Measurements from ENCODE around the gene GTF3C4.

Gene GTF3C4

DNA sequence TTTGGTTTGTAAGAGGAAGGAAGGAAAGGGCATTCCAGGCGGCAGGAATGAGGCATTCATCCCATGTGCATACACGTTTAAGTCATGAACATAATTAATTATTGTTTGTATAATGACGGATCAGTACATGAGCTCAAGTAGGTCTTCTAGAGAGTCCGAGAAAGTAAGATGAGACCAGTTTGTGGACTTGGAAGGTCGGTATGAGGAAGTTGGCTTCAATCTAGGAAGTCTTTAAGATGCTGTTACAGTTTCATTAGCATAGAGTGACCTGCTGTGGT is 2.1 kb downstream of the GTF3C4 start:
- peaks cover 18% of the 10 kb centered on the region for H3K4me1 ChIP-seq (ENCODE audit: insufficient read depth, low read length)
- no peak overlapping the region for H3K27ac ChIP-seq (ENCODE audit: low read depth, low read length)
- H3K4me3 ChIP-seq (ENCODE audit: low read length): peak overlapping the region; percentile 99
- H3K9ac ChIP-seq (ENCODE audit: low read depth, low read length): no peak overlapping the region
- H3K36me3 ChIP-seq (ENCODE audit: insufficient read depth, low read length): peaks cover 16% of the 10 kb centered on the region
- 80% methylated on average over 5 of the region's 5 CpGs for WGBS
- H3K27me3 ChIP-seq (ENCODE audit: insufficient read depth, low read length): no peaks in the 10 kb centered on the region
- no peaks in the 10 kb centered on the region for H3K9me3 ChIP-seq (ENCODE audit: insufficient read depth, low read depth, low read length)

DNA sequence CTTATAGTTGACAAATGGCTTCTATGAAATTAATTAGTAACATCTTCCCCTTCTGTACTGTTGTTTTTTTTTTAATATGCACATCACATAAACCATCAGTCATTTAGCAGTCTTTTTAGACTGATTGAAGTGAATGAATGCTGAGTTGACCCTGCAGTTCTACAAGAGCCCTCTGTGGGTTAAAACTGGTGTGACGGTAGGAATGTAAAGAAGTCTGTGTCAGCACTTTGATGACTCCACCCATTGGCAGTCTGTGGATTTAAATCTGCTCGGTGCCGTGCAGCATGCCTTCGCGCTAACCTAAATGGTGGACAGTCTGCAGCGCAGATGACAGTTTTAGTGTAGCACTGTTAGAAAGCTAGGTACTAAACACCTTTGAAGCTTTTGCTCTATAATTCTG is 3.1 kb downstream of the GTF3C4 start:
- H3K36me3 ChIP-seq (ENCODE audit: insufficient read depth, low read length): peaks cover 22% of the 10 kb centered on the region
- H3K27me3 ChIP-seq (ENCODE audit: insufficient read depth, low read length): no peaks in the 10 kb centered on the region
- H3K27ac ChIP-seq (ENCODE audit: low read depth, low read length): no peak overlapping the region
- peaks cover 8% of the 10 kb centered on the region for H3K4me1 ChIP-seq (ENCODE audit: insufficient read depth, low read length)
- 82% methylated on average over 6 of the region's 6 CpGs for WGBS
- no peak overlapping the region for H3K9ac ChIP-seq (ENCODE audit: low read depth, low read length)
- no peaks in the 10 kb centered on the region for H3K9me3 ChIP-seq (ENCODE audit: insufficient read depth, low read depth, low read length)
- H3K4me3 ChIP-seq (ENCODE audit: low read length): no peak overlapping the region

DNA sequence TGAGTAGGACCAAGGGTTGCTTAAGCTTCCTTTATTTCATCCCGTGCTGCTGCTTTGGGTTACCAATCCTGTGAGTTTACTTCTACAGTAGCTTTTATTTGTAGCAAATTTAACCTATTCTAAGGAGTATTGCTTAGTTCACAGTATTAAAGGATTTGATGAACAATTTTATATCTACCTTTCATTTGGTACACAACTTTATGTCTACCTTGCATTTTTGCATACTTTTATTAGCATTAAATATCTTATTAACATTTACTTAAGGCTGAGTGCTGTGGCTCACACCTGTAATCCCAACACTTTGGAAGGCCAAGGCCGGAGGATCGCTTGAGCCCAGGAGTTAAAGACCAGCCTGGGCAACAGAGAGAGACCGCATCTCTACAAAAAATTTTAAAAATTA is 4.2 kb downstream of the GTF3C4 start:
- Histone ChIP-seq H3K4me1 (ENCODE audit: insufficient read depth, low read length) (peaks cover 8% of the 10 kb centered on the region), H3K27me3 (ENCODE audit: insufficient read depth, low read length) (no peaks in the 10 kb centered on the region), H3K4me3 (ENCODE audit: low read length) (no peak overlapping the region), H3K27ac (ENCODE audit: low read depth, low read length) (no peak overlapping the region), H3K9ac (ENCODE audit: low read depth, low read length) (no peak overlapping the region), H3K9me3 (ENCODE audit: insufficient read depth, low read depth, low read length) (no peaks in the 10 kb centered on the region), H3K36me3 (ENCODE audit: insufficient read depth, low read length) (peaks cover 34% of the 10 kb centered on the region)
- WGBS: 87% methylated on average over 4 of the region's 4 CpGs

DNA sequence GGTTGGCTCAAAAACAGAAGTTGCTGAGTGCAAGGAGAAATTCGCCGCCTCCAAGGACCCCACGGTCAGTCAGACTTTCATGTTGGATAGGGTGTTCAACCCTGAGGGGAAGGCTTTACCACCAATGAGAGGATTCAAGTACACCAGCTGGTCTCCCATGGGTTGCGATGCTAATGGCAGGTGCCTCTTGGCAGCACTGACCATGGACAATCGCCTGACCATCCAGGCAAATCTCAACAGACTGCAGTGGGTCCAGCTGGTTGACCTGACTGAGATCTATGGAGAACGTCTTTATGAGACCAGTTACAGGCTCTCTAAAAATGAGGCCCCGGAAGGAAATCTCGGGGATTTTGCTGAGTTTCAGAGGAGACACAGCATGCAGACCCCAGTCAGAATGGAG is 7.7 kb downstream of the GTF3C4 start:
- Histone ChIP-seq H3K9me3 (ENCODE audit: insufficient read depth, low read depth, low read length) (no peaks in the 10 kb centered on the region), H3K36me3 (ENCODE audit: insufficient read depth, low read length) (peaks cover 58% of the 10 kb centered on the region), H3K4me3 (ENCODE audit: low read length) (no peak overlapping the region), H3K27ac (ENCODE audit: low read depth, low read length) (no peak overlapping the region), H3K9ac (ENCODE audit: low read depth, low read length) (no peak overlapping the region), H3K27me3 (ENCODE audit: insufficient read depth, low read length) (no peaks in the 10 kb centered on the region), H3K4me1 (ENCODE audit: insufficient read depth, low read length) (no peaks in the 10 kb centered on the region)
- 95% methylated on average over 8 of the region's 8 CpGs for WGBS

DNA sequence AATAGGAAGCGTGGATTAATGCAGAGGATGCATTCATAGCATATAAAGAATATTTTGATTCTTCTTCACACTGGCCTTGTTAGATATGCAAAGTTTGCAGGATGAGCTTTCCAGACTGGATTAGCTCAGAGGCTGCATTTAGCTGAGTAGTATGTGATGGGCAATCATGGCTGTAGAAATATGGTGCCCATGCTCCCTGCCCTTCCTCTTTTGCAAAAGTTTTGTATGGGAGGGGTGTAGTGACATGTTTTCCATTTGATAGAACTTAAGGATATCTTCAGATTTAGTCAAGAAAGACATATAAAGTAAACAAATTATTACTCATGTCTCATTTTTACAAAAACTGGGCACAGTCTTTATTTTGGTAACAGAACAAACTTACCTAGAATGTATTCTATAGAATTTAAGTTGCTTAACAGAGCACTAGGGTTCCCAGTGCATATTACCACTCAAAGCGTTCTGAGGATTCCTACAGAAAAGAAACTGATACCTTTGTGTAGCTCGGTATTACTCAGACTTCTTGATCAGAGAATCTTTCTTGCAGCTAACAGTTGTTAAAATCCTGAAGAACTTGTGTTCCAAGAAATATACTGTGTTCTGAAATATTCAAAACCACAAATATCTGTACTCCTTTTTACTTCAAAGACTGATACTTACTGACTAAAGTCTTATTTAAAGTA is 9.8 kb downstream of the GTF3C4 start:
- Histone ChIP-seq H3K4me1 (ENCODE audit: insufficient read depth, low read length) (no peaks in the 10 kb centered on the region), H3K4me3 (ENCODE audit: low read length) (no peak overlapping the region), H3K9me3 (ENCODE audit: insufficient read depth, low read depth, low read length) (no peaks in the 10 kb centered on the region), H3K27ac (ENCODE audit: low read depth, low read length) (no peak overlapping the region), H3K27me3 (ENCODE audit: insufficient read depth, low read length) (no peaks in the 10 kb centered on the region), H3K9ac (ENCODE audit: low read depth, low read length) (no peak overlapping the region), H3K36me3 (ENCODE audit: insufficient read depth, low read length) (peaks cover 77% of the 10 kb centered on the region)
- 96% methylated on average over 3 of the region's 3 CpGs for WGBS

DNA sequence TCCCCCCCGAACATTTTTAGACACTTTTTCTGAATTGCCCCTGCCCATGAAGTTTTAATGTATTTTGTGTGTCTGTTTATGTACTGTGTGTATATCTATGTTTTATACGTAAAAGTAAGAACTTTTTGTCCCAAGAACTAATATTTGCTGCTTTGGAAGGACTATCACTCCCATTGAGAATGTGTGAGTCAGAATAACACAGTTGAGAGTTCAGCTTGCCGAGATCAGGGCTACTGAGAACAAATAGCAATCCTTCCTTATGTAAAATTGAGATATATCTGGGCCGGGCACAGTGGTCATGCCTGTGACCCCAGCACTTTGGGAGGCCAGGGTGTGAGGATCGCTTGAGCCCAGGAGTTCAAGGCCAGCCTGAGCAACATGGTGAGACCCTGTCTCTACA is 11.3 kb downstream of the GTF3C4 start:
- Histone ChIP-seq H3K9ac (ENCODE audit: low read depth, low read length) (no peak overlapping the region), H3K4me3 (ENCODE audit: low read length) (no peak overlapping the region), H3K9me3 (ENCODE audit: insufficient read depth, low read depth, low read length) (no peaks in the 10 kb centered on the region), H3K36me3 (ENCODE audit: insufficient read depth, low read length) (peaks cover 91% of the 10 kb centered on the region), H3K27me3 (ENCODE audit: insufficient read depth, low read length) (no peaks in the 10 kb centered on the region), H3K4me1 (ENCODE audit: insufficient read depth, low read length) (no peaks in the 10 kb centered on the region), H3K27ac (ENCODE audit: low read depth, low read length) (no peak overlapping the region)
- 97% methylated on average over 4 of the region's 5 CpGs for WGBS

DNA sequence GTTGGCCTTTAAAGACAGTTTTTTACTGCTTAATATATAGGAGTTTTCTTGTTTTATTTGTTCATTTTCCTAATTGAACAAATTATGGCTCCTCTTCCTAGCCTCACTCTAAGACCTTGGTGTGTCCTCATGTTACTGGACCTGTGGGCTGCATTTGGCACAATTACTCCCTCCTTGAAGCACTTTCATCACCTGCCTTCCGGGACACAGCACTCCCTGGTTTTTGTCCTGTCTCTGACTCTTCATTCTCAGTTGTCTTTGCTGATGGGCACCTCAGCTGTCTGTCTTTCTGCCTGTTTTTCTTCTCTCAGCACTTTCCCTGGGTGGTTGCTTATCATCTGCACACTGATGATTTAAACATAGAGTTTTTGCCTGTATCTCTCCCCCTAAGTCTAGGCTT is 13.6 kb downstream of the GTF3C4 start:
- H3K9me3 ChIP-seq (ENCODE audit: insufficient read depth, low read depth, low read length): no peaks in the 10 kb centered on the region
- no peak overlapping the region for H3K27ac ChIP-seq (ENCODE audit: low read depth, low read length)
- no peak overlapping the region for H3K4me3 ChIP-seq (ENCODE audit: low read length)
- no peaks in the 10 kb centered on the region for H3K4me1 ChIP-seq (ENCODE audit: insufficient read depth, low read length)
- peaks cover 96% of the 10 kb centered on the region for H3K36me3 ChIP-seq (ENCODE audit: insufficient read depth, low read length)
- no peak overlapping the region for H3K9ac ChIP-seq (ENCODE audit: low read depth, low read length)
- H3K27me3 ChIP-seq (ENCODE audit: insufficient read depth, low read length): no peaks in the 10 kb centered on the region
- WGBS: 97% methylated on average over 1 of the region's 1 CpG

DNA sequence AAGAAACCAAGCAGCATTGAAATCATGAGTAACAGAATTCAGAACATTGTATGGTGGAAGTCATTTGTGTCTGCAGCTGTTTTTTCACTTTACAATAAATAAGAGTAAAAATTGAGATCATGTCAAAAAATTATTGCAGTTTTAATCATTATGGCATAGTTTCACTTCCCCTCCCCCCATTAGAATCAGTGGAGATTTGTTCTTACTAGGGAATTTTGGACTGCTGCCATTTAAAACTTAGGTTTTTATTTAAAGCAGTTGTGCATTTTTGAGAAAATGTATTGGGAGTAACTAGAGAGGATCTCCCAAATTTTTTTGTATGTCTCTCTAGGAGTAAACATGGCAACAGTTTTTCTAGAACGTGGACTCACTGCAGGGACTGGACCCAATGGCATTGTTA is 20.4 kb downstream of the GTF3C4 start:
- Histone ChIP-seq H3K36me3 (ENCODE audit: insufficient read depth, low read length) (peaks cover 59% of the 10 kb centered on the region), H3K4me1 (ENCODE audit: insufficient read depth, low read length) (no peaks in the 10 kb centered on the region), H3K4me3 (ENCODE audit: low read length) (no peak overlapping the region), H3K9me3 (ENCODE audit: insufficient read depth, low read depth, low read length) (no peaks in the 10 kb centered on the region), H3K27me3 (ENCODE audit: insufficient read depth, low read length) (no peaks in the 10 kb centered on the region), H3K27ac (ENCODE audit: low read depth, low read length) (no peak overlapping the region), H3K9ac (ENCODE audit: low read depth, low read length) (no peak overlapping the region)
- WGBS: 85% methylated on average over 1 of the region's 1 CpG

DNA sequence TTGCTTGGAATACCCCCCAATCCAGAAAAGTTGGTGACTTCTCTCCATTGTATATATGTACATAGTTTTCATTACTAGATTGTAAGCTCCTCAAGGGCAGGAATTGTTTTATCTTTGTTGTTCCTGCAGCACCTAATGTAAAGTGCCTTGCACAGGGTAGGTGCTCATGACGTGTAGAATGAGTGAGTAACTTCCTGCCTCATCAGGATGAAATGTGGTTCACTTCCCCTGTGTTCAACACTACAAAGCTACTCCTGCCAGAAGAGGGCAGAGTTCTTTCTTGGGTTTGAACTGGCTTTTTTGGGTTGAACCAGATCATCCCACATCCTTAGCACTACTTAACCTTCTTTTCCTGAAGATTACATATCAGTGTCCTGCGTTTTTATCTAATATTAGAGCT is 23.9 kb downstream of the GTF3C4 start:
- peaks cover 25% of the 10 kb centered on the region for H3K36me3 ChIP-seq (ENCODE audit: insufficient read depth, low read length)
- no peak overlapping the region for H3K27ac ChIP-seq (ENCODE audit: low read depth, low read length)
- no peaks in the 10 kb centered on the region for H3K27me3 ChIP-seq (ENCODE audit: insufficient read depth, low read length)
- no peak overlapping the region for H3K9ac ChIP-seq (ENCODE audit: low read depth, low read length)
- no peaks in the 10 kb centered on the region for H3K4me1 ChIP-seq (ENCODE audit: insufficient read depth, low read length)
- no peak overlapping the region for H3K4me3 ChIP-seq (ENCODE audit: low read length)
- peaks cover 28% of the 10 kb centered on the region for H3K9me3 ChIP-seq (ENCODE audit: insufficient read depth, low read depth, low read length)
- WGBS: 87% methylated on average over 2 of the region's 2 CpGs

DNA sequence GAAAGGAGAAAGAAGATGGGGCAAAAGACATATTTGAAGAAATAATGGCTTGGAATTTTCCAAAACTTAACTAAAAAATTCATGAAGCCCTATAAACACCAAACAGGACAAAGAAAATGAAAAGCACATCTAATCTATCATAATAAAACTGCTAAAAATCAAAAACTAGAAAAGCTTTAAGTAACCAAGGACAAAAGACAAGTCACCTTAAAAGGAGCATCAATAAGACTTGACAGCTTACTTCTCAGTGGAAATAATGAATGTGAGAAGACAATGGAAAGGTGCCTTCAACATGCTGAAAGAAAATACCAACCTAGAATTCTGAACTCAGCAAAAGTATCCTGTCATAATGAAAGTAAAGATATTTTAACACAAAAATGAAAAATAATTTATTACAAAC is 27.0 kb downstream of the GTF3C4 start:
- Histone ChIP-seq H3K9me3 (ENCODE audit: insufficient read depth, low read depth, low read length) (peaks cover 49% of the 10 kb centered on the region), H3K27me3 (ENCODE audit: insufficient read depth, low read length) (no peaks in the 10 kb centered on the region)

DNA sequence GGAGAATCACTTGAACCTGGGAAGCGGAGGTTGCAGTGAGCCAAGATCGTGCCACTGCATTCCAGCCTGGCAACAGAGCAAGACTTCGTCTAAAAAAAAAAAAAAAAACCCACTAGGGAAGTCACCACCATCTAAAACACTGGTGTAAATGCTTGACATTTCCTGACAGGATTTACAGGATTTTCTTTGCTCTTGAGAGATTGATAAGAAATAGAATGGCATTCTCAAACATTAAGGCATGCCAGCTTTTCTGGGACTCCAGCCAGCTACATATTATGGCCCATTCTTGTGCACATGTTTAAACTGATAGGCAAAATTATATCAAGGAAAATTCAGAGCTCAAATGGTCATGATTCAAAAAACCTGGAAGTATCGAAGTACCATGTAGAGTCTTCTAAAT is 28.7 kb downstream of the GTF3C4 start:
- Histone ChIP-seq H3K36me3 (ENCODE audit: insufficient read depth, low read length) (no peaks in the 10 kb centered on the region), H3K4me1 (ENCODE audit: insufficient read depth, low read length) (no peaks in the 10 kb centered on the region), H3K9ac (ENCODE audit: low read depth, low read length) (no peak overlapping the region), H3K27ac (ENCODE audit: low read depth, low read length) (no peak overlapping the region), H3K9me3 (ENCODE audit: insufficient read depth, low read depth, low read length) (peaks cover 63% of the 10 kb centered on the region), H3K27me3 (ENCODE audit: insufficient read depth, low read length) (no peaks in the 10 kb centered on the region), H3K4me3 (ENCODE audit: low read length) (no peak overlapping the region)
- 79% methylated on average over 4 of the region's 4 CpGs for WGBS

More for the DNA sequence above, 27.0 kb downstream of the GTF3C4 start:
- no peak overlapping the region for H3K9ac ChIP-seq (ENCODE audit: low read depth, low read length)
- no peak overlapping the region for H3K27ac ChIP-seq (ENCODE audit: low read depth, low read length)
- no peaks in the 10 kb centered on the region for H3K36me3 ChIP-seq (ENCODE audit: insufficient read depth, low read length)
- no peaks in the 10 kb centered on the region for H3K4me1 ChIP-seq (ENCODE audit: insufficient read depth, low read length)
- no peak overlapping the region for H3K4me3 ChIP-seq (ENCODE audit: low read length)

DNA sequence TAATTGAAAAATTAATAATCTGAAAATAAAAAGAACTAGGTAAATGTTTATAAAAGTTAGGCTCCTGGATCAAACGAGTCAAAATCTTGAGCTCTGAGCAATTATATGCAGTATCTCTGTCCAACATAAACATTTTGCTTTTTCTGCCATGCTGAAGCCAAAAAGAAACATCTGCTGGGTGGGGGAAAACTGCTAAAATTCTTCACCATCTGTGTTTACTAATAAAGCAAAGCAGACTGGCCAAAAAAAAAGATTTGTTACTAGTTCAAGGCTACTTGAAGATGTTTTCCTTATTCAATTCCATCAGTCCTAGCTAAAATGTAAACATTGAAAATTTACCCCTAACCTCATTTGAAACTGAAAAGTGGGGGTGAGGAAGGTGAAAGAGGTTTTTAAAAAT is 29.7 kb downstream of the GTF3C4 start:
- Histone ChIP-seq H3K9ac (ENCODE audit: low read depth, low read length) (no peak overlapping the region), H3K4me1 (ENCODE audit: insufficient read depth, low read length) (no peaks in the 10 kb centered on the region), H3K36me3 (ENCODE audit: insufficient read depth, low read length) (no peaks in the 10 kb centered on the region), H3K27me3 (ENCODE audit: insufficient read depth, low read length) (no peaks in the 10 kb centered on the region), H3K27ac (ENCODE audit: low read depth, low read length) (no peak overlapping the region), H3K4me3 (ENCODE audit: low read length) (no peak overlapping the region), H3K9me3 (ENCODE audit: insufficient read depth, low read depth, low read length) (peaks cover 63% of the 10 kb centered on the region)
- 70% methylated on average over 1 of the region's 1 CpG for WGBS
